Muscle of leg (tissue), 11 donors: ENCODE data around the gene CRTC3. TPM values are rescaled to one million over a fixed set of nuclear protein-coding genes. Genes with fewer than 3 reads are reported as not detected.

Experiments used
- DNase-seq: peaks from one replicate; pipeline ENCODE4 v3.0.0; 2013
- H3K27ac ChIP-seq: one replicate; pipeline ENCODE4 v1.5.1; 2013; ENCODE audit warnings: mild to moderate bottlenecking, low read length, control low read depth
- H3K27me3 ChIP-seq: one replicate; pipeline ENCODE4 v1.6.1; 2013; ENCODE audit warnings: low read length; ENCODE audit not compliant: control insufficient read depth, insufficient read depth
- H3K36me3 ChIP-seq: one replicate; pipeline ENCODE4 v1.6.1; 2013; ENCODE audit warnings: low read length; ENCODE audit not compliant: control insufficient read depth, insufficient read depth
- H3K4me1 ChIP-seq: one replicate; pipeline ENCODE4 v1.6.1; 2013; ENCODE audit warnings: low read length; ENCODE audit not compliant: control insufficient read depth, insufficient read depth
- H3K4me3 ChIP-seq: one replicate; pipeline ENCODE4 v1.5.1; 2013; ENCODE audit warnings: low read length, control low read depth
- H3K9me3 ChIP-seq: replicated peaks from 2 replicates; pipeline ENCODE4 v1.6.1; 2013; ENCODE audit warnings: low read depth, low read length; ENCODE audit not compliant: control insufficient read depth
- WGBS: methylation state at CpG from one replicate; pipeline ENCODE4 v1.1.5; 2013; ENCODE audit warnings: missing lambda C conversion rate; ENCODE audit not compliant: insufficient coverage; 5-methylcytosine and 5-hydroxymethylcytosine counted together
- polyA plus RNA-seq, 8 donors: library from polyadenylated mRNA; unstranded; fragments of 120-200 nt; gene quantifications; one replicate each; pipeline versions ENCODE4 v1.2.1 to v1.2.3, GENCODE V29; 2013; ENCODE audit warnings: inconsistent platforms in 1 of 8, low replicate concordance in 1 of 8; ENCODE audit not compliant: insufficient read length in 8 of 8, insufficient read depth in 1 of 8
- total RNA-seq: library from RNA; stranded (reverse); fragments of 120-200 nt; gene quantifications from one replicate; pipeline ENCODE4 v1.2.4, GENCODE V29; 2013

Gene CRTC3
- total and polyA plus RNA-seq, 9 donors: 12.6 to 30.6 (median 25.0) TPM

DNA sequence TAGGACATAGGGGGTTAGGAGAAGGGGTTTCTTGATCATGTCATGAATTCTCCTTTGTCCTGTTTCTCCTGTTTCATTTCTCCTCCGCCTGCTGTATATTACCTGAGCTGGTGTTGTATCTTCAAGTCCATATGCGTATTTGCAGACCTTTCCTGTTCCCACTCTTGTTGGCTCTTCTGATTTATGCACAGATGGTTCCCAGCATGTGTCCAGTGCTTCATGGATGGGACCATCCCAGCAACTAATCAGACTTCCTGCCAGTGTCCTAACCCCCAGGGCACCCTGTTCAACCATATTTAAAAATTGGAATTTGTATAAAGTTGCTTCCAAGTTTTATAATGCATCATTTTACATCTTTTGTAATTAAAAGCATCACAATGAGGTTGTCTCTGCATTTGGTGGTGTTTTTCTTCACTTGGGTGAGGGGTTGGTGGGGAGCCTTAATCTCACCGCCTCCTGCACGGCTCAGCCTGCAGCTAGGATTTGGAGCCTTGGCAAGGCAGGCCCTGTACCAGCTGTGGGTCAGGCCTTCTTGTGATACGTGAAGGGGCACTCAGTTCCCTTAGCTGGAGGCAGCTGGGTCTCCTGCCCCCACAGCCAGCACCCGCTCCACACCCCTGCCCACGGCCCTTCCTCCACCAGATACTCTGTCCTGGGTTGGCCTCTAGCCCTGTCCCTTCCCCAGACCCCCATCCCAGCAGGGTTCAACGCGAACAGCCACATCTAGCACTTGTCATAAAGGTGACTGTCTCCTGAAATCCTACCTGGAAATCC lies 115.4 kb downstream of the CRTC3 start:
- no peak overlapping the region for H3K27ac ChIP-seq

DNA sequence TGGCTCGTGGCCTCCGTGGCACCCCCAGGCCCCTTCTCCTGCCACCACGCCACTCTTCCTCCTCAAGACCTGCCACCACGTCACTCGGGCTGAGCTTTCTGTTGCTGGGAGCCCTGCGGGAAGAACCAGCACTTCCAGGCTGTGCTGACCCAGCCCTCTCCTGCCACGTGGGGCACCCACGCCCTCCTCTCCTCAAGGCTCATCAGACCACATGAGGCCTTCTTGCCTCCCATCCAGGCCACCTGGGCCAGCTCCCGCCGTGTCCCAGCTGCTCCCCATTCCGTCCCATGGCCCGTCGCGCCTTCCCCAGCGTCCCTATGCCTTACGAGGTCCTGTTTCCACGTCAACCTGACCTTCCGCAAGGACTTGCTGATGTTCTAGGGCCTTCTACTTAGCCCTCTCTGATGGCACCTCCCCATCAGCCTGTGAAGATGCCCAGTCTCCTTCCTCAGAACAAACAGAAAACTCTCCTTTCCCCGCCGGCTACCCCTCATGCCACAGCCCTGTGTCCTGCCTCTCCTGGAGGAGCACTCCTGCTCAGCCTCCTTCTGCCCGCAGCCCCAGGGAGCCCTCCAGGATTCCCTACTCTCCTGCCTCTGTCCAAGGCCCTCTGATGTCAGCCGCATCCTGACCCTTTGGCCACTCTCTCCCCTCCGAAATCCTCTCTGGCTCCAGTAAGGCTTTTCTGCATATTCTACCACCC lies 116.3 kb downstream of the CRTC3 start:
- peaks cover 8% of the 10 kb centered on the region for H3K4me1 ChIP-seq
- H3K9me3 ChIP-seq: no peaks in the 10 kb centered on the region
- WGBS: 76% methylated on average over 23 of the region's 23 CpGs
- no peak overlapping the region for H3K27ac ChIP-seq
- no peak for DNase-seq
- H3K36me3 ChIP-seq: peaks cover 36% of the 10 kb centered on the region
- H3K4me3 ChIP-seq: no peak overlapping the region
- no peaks in the 10 kb centered on the region for H3K27me3 ChIP-seq

More for the DNA sequence above, 115.4 kb downstream of the CRTC3 start:
- H3K4me3 ChIP-seq: no peak overlapping the region
- H3K4me1 ChIP-seq: peaks cover 8% of the 10 kb centered on the region
- no peaks in the 10 kb centered on the region for H3K27me3 ChIP-seq
- 73% methylated on average over 7 of the region's 9 CpGs for WGBS
- no peaks in the 10 kb centered on the region for H3K9me3 ChIP-seq
- peaks cover 42% of the 10 kb centered on the region for H3K36me3 ChIP-seq
- no peak for DNase-seq

GRCh38 chr15:90646662-90647305 lies 117.1 kb downstream of the CRTC3 start:
- no peak overlapping the region for H3K27ac ChIP-seq
- H3K36me3 ChIP-seq: peaks cover 30% of the 10 kb centered on the region
- 61% methylated on average over 6 of the region's 6 CpGs for WGBS
- H3K4me3 ChIP-seq: no peak overlapping the region
- peaks cover 8% of the 10 kb centered on the region for H3K4me1 ChIP-seq
- no peaks in the 10 kb centered on the region for H3K9me3 ChIP-seq
- H3K27me3 ChIP-seq: no peaks in the 10 kb centered on the region
- DNase-seq: no peak

GRCh38 chr15:90647326-90647725 lies 117.6 kb downstream of the CRTC3 start:
- no peak for DNase-seq
- Histone ChIP-seq H3K27ac (no peak overlapping the region), H3K4me3 (no peak overlapping the region), H3K27me3 (no peaks in the 10 kb centered on the region), H3K9me3 (no peaks in the 10 kb centered on the region), H3K36me3 (peaks cover 25% of the 10 kb centered on the region), H3K4me1 (peaks cover 8% of the 10 kb centered on the region)
- WGBS: 64% methylated on average over 2 of the region's 2 CpGs

DNA sequence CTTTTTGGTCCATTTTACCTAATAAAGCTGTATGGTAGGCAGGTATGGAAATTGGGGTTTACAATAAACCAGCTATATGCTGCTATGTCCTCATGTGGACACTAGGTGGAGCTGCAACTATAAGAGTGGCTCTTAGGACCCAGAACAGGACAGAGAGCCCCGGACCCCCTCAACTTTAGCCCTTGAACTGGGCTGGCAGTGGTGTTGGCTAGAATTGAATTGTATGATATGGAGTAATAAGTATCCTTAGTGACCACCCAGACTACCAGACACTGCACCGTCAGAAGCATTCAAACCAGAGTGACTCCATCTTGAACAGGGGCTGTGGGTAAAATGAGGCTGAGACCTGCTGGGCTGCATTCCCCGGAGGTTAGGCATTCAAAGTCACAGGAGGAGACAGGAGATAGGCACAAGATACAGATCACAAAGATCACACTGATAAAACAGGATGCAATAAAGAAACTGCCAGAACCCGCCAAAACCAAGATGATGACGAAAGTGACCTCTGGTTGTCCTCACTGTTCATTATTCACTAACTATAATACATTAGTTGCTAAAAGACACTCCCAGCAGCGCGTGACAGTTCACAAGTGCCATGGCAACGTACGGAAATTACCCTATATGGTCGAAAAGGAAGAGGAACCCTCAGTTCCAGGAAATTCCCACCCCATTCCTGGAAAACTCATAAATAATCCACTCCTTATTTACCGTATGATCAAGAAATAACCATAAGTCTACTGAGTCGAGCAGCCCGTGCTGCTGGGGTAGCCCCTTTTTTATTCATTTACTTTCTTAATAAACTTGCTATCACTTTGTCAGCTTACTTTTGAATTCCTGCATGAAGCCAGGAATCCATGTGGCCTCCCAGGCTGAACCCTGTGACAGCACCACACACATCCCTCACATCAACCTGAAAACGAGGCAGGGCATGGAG lies 118.7 kb downstream of the CRTC3 start:
- no peak overlapping the region for H3K4me3 ChIP-seq

GRCh38 chr15:90650117-90650955 lies 120.6 kb downstream of the CRTC3 start:
- Histone ChIP-seq H3K4me1 (peaks cover 14% of the 10 kb centered on the region), H3K4me3 (no peak overlapping the region), H3K9me3 (no peaks in the 10 kb centered on the region), H3K27ac (peak overlapping the region; percentile 4), H3K36me3 (peaks cover 3% of the 10 kb centered on the region), H3K27me3 (no peaks in the 10 kb centered on the region)
- WGBS: no CpG with 5 or more reads among the region's 8 CpGs
- peak; percentile 30 for DNase-seq

More for the DNA sequence above, 118.7 kb downstream of the CRTC3 start:
- Histone ChIP-seq H3K9me3 (no peaks in the 10 kb centered on the region), H3K27ac (peak overlapping the region; percentile 35), H3K27me3 (no peaks in the 10 kb centered on the region), H3K4me1 (peaks cover 8% of the 10 kb centered on the region), H3K36me3 (peaks cover 14% of the 10 kb centered on the region)
- DNase-seq: peak; percentile 88
- 53% methylated on average over 11 of the region's 14 CpGs for WGBS

DNA sequence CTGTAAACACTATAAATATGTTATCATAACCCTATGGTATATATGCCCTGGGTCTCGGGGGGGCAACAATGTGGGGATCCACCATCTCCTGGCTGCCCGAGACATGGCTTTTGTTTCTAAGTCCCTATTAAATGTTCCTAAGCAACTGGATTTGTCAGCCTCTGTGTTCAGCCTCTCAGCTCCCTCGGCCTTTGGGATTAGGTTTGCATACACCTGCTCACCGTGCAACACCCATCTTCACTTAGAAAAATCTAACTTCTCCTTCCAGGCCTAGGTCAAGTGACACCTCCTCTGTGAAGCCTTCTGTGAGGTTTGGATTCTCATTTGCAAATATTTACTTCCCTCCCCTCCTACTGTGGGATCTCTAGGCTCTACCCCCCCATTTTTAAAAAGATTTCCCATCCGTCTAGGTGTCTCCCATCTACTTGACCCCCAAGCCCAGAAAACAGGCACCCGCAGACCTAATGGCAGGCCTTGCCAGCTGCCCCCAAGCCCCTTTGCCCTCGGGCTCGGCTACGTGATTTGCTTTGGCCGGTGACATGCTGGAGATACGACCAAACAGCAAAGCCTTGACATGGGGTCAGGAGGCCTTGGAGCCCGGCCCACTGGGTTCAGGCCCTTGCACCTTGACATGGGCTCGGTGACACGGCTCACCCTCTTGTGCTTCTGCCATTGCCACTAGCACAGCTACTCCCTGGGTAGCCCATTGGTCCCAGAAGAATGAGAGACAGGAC lies 121.4 kb downstream of the CRTC3 start:
- Histone ChIP-seq H3K36me3 (no peaks in the 10 kb centered on the region), H3K27ac (no peak overlapping the region), H3K9me3 (no peaks in the 10 kb centered on the region), H3K4me1 (peaks cover 14% of the 10 kb centered on the region), H3K27me3 (no peaks in the 10 kb centered on the region), H3K4me3 (no peak overlapping the region)
- 89% methylated on average over 14 of the region's 14 CpGs for WGBS
- DNase-seq: no peak

DNA sequence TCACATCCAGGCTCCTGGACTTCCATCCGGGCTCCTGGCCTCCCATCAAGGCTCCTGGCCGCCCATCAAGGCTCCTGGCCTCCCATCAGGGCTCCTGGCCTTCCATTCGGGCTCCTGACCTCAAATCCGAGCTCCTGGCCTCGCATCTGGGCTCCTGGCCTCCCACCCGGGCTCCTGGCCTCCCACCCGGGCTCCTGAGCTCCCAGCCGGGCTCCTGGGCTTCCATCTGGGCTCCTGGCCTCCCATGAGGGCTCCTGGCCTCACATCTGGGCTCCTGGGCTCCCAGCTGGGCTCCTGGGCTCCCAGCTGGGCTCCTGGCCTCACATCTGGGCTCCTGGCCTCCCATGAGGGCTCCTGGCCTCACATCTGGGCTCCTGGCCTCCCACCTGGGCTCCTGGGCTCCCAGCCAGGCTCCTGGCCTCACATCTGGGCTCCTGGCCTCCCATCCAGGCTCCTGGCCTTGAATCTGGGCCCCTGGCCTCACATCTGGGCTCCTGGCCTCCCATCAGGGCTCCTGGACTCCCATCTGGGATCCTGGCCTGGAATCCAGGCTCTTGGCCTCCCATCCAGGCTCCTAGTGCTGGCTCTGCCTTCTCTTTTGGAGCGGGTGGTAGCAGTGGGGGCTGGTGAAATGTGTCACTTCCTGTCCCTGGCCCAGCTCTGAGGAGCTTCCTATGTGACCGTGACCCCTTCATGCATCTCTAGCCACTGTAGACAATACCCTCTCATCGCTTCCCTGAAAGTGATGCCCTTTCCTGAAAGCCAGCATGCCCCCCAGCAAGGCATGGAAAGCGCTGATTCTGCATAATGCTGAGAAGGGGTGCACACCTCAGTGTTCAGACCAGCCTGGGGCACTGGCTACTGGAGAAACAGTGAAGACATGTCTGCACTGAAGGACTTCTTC lies 124.8 kb downstream of the CRTC3 start:
- Histone ChIP-seq H3K36me3 (no peaks in the 10 kb centered on the region), H3K27me3 (no peaks in the 10 kb centered on the region), H3K4me1 (peaks cover 6% of the 10 kb centered on the region), H3K27ac (no peak overlapping the region), H3K9me3 (no peaks in the 10 kb centered on the region), H3K4me3 (no peak overlapping the region)
- peak; percentile 26 for DNase-seq
- 67% methylated on average over 12 of the region's 12 CpGs for WGBS
